GM23248 (cell line): Measurements from ENCODE around the gene KRTAP3-1. TPM values are rescaled to one million over a fixed set of nuclear protein-coding genes. Genes with fewer than 3 reads are reported as not detected.
"Not testable (repeated sequence)": the region's sequence is repeated elsewhere in the genome, so short reads cannot be mapped to it uniquely, and the experiment has no call there.

Experiments used
- DNase-seq: peaks from one replicate; pipeline ENCODE4 v3.0.0-alpha.2; 2015
- H2AFZ ChIP-seq: fragments of 200-600 bp; sonication (generic); 2 replicates; pipeline ENCODE4 v1.6.1; 2016; ENCODE audit warnings: antibody characterized with exemption
- H3F3A ChIP-seq: fragments of 200-600 bp; sonication (generic); 2 replicates; pipeline ENCODE4 v1.6.1; 2016; ENCODE audit warnings: mild to moderate bottlenecking, antibody characterized with exemption, mixed run types; ENCODE audit not compliant: insufficient read depth
- H3K27ac ChIP-seq: fragments of 200-600 bp; sonication (generic); 2 replicates; pipeline ENCODE4 v1.5.1; 2016; ENCODE audit warnings: mild to moderate bottlenecking
- H3K27me3 ChIP-seq: fragments of 200-600 bp; sonication (generic); replicated peaks from 2 replicates; pipeline ENCODE4 v1.6.1; 2016; ENCODE audit warnings: mild to moderate bottlenecking; ENCODE audit not compliant: insufficient read depth
- H3K36me3 ChIP-seq: fragments of 200-600 bp; sonication (generic); 2 replicates; pipeline ENCODE4 v1.6.1; 2016; ENCODE audit warnings: low read depth, mild to moderate bottlenecking
- H3K4me1 ChIP-seq: fragments of 200-600 bp; sonication (generic); 2 replicates; pipeline ENCODE4 v1.6.1; 2016; ENCODE audit warnings: mild to moderate bottlenecking; ENCODE audit not compliant: insufficient read depth
- H3K4me2 ChIP-seq: fragments of 200-600 bp; sonication (generic); one replicate; pipeline ENCODE4 v1.6.1; 2016; ENCODE audit warnings: mild to moderate bottlenecking; ENCODE audit not compliant: unreplicated experiment
- H3K4me3 ChIP-seq: fragments of 200-600 bp; sonication (generic); 2 replicates; pipeline ENCODE4 v1.5.1; 2016; ENCODE audit warnings: mild to moderate bottlenecking
- H3K79me2 ChIP-seq: fragments of 200-600 bp; sonication (generic); 2 replicates; pipeline ENCODE4 v1.6.1; 2016; ENCODE audit warnings: mild to moderate bottlenecking; ENCODE audit not compliant: insufficient read depth
- H3K9ac ChIP-seq: fragments of 200-600 bp; sonication (generic); 2 replicates; pipeline ENCODE4 v1.6.1; 2016; ENCODE audit warnings: mild to moderate bottlenecking
- H3K9me2 ChIP-seq: fragments of 200-600 bp; sonication (generic); 2 replicates; pipeline ENCODE4 v1.6.1; 2016; ENCODE audit warnings: mixed run types, mild to moderate bottlenecking, moderate library complexity; ENCODE audit not compliant: insufficient read depth
- H3K9me3 ChIP-seq: fragments of 200-600 bp; sonication (generic); one replicate; pipeline ENCODE4 v1.6.1; 2017; ENCODE audit warnings: low read depth
- H4K20me1 ChIP-seq: fragments of 200-600 bp; sonication (generic); 2 replicates; pipeline ENCODE4 v1.6.0; 2016; ENCODE audit not compliant: insufficient read depth
- EZH2 ChIP-seq: fragments of 200-600 bp; sonication (generic); IDR thresholded peaks from 2 replicates; pipeline ENCODE4 v1.6.1; 2018; ENCODE audit warnings: antibody characterized with exemption, mild to moderate bottlenecking; ENCODE audit not compliant: insufficient read depth, poor library complexity, severe bottlenecking
- EZH2phosphoT487 ChIP-seq: fragments of 200-600 bp; sonication (generic); IDR thresholded peaks from 2 replicates; pipeline ENCODE4 v1.6.1; 2018; ENCODE audit warnings: antibody characterized with exemption, moderate library complexity, mild to moderate bottlenecking, low read depth; ENCODE audit not compliant: insufficient read depth
- WGBS, 2 experiments: methylation state at CpG; one replicate each; pipeline ENCODE4 v1.1.6; 2015 to 2017; ENCODE audit warnings: low lambda C conversion rate in 2 of 2, low coverage in 1 of 2; ENCODE audit errors: missing lambda C conversion rate in 2 of 2; 5-methylcytosine and 5-hydroxymethylcytosine counted together
- in situ Hi-C: fragments of 300-500 bp; cut with MboI; formaldehyde crosslinking; loops from 2 replicates; pipeline ENCODE4 v1.15.0; 2020
- polyA plus RNA-seq: library from polyadenylated mRNA; unstranded; fragments of >200 nt; fragmentation: Nextera tagmentation; extraction: Ambion mirVana; gene quantifications from 2 replicates; pipeline ENCODE4 v1.2.1, GENCODE V29; 2016
- total RNA-seq: library from RNA; depleted of rRNA; stranded (reverse); fragments of >200 nt; shearing (Covaris generic); gene quantifications from 2 replicates; pipeline ENCODE4 v1.2.3, GENCODE V29; 2014

The KRTAP3-1 gene
- total and polyA plus RNA-seq, 2 experiments from 2014 or later, result not detected

DNA sequence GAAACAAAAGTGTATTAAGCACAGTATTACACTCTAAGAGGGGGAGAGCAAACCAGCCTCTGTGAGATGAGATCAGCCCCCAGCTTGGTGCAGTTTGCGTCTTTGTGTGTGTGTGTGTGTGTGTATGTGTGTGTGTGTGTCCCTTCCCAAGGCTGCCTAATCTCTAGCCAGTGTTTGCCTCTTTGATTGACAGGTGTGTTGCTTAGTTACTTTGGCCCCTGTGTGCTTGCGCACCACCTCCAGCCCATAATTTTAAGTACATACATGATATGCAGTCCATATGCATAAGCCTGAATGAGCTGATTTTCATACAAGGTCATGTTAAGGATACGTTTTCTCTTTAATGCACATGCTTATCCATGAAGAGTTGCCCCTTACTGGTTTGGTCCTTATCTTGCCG is 7.1 kb downstream of the KRTAP3-1 start:
- no peaks in the 10 kb centered on the region for H3K9me2 ChIP-seq
- no peak for DNase-seq
- 83 to 89% methylated on average over 4 of the region's 4 CpGs for WGBS, 2 experiments
- H3K36me3 ChIP-seq, result no peaks in the 10 kb centered on the region
- H3K9me3 ChIP-seq, result no peaks in the 10 kb centered on the region
- TF ChIP-seq EZH2 (no peak), EZH2phosphoT487 (no peak)
- no peaks in the 10 kb centered on the region for H3K79me2 ChIP-seq
- no peak overlapping the region for H2AFZ ChIP-seq
- H3K27ac ChIP-seq, result no peak overlapping the region
- no peaks in the 10 kb centered on the region for H3K27me3 ChIP-seq
- H3K9ac ChIP-seq, result no peak overlapping the region
- in situ Hi-C loops, result no loop called here
- H3K4me3 ChIP-seq, result no peak overlapping the region
- no peaks in the 10 kb centered on the region for H4K20me1 ChIP-seq
- no peaks in the 10 kb centered on the region for H3F3A ChIP-seq
- H3K4me2 ChIP-seq, result no peak overlapping the region
- peaks cover 9% of the 10 kb centered on the region; the same call in 1 of the 2 replicates for H3K4me1 ChIP-seq

GRCh38 chr17:40999563-40999962 is 9.4 kb downstream of the KRTAP3-1 start, which contains the start of gene KRTAP3-2:
TSS of gene KRTAP3-2 (minus strand) at chr17:40999906. CDS start at chr17:40999853, 53 bp downstream.
- H3F3A ChIP-seq, result not testable (repeated sequence)
- 87 to 89% methylated on average over 6 of the region's 6 CpGs for WGBS, 2 experiments

DNA sequence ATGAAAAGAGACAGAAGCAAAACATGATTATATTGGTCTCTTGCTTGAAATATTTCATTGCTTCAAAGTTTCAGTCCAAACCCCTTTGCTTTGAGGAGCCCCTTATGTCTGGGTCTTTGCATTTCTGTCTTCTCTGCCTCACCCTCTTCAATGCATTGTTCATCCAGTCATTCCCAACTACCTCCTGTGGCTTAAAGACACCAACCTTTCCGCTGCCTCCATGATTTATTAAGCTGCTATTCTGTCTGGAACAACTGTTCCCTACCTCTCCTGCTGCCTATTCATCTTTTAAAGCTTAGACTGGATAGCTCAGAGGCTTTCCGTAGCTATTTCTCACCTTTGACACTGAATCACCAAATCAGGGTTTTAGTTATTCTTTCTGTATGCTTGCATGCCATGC is 11.6 kb downstream of the KRTAP3-1 start:
- Histone ChIP-seq H3K27me3 (no peaks in the 10 kb centered on the region), H3K9ac (no peak overlapping the region), H4K20me1 (no peaks in the 10 kb centered on the region), H3K36me3 (no peaks in the 10 kb centered on the region), H3K27ac (no peak overlapping the region), H3K4me1 (no peaks in the 10 kb centered on the region), H3K9me2 (no peaks in the 10 kb centered on the region), H3K4me2 (no peak overlapping the region), H3F3A (no peaks in the 10 kb centered on the region), H3K9me3 (no peaks in the 10 kb centered on the region), H2AFZ (no peak overlapping the region; the same call in 1 of the 2 replicates), H3K79me2 (no peaks in the 10 kb centered on the region), H3K4me3 (no peak overlapping the region)
- no peak for DNase-seq
- in situ Hi-C loops, result no loop called here
- TF ChIP-seq EZH2, result no peak
- no peak for TF ChIP-seq EZH2phosphoT487
- 88 to 91% methylated on average over 2 of the region's 2 CpGs for WGBS, 2 experiments

More at GRCh38 chr17:40999563-40999962, 9.4 kb downstream of the KRTAP3-1 start, which contains the start of gene KRTAP3-2:
- H3K9me3 ChIP-seq, in situ Hi-C loops, H3K79me2 ChIP-seq, H3K27ac ChIP-seq, H3K9me2 ChIP-seq, H3K36me3 ChIP-seq, H3K4me1 ChIP-seq, H3K4me3 ChIP-seq, H4K20me1 ChIP-seq, H2AFZ ChIP-seq, H3K27me3 ChIP-seq, H3K9ac ChIP-seq, DNase-seq, H3K4me2 ChIP-seq: not testable (repeated sequence)

DNA sequence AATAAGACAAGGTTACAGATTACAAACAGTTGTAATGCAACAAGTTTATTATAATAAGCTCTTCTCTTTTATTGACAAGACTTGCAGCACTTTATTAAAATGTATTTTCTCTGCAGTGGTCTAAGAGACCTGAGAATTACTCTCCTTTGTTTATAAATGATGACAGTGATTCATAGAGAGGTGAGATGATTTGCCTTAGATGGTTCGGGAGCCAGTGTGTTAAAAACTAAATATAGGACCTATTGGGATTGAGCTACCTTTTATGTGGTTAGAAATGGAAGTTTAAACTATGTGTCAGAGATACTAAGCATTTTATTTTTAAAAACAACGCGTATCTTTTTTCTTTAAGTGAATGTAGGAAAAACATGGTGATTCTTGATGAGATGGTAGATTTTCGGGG is 12.1 kb downstream of the KRTAP3-1 start:
- DNase-seq, result no peak
- Histone ChIP-seq H3K4me3 (no peak overlapping the region), H3K79me2 (no peaks in the 10 kb centered on the region), H3K36me3 (no peaks in the 10 kb centered on the region), H3K27ac (no peak overlapping the region), H3K27me3 (no peaks in the 10 kb centered on the region), H3K9me2 (no peaks in the 10 kb centered on the region), H3K9ac (no peak overlapping the region), H4K20me1 (no peaks in the 10 kb centered on the region), H3K4me2 (no peak overlapping the region), H3F3A (no peaks in the 10 kb centered on the region), H3K9me3 (no peaks in the 10 kb centered on the region), H2AFZ (no peak overlapping the region), H3K4me1 (no peaks in the 10 kb centered on the region)
- TF ChIP-seq EZH2, result no peak
- TF ChIP-seq EZH2phosphoT487, result no peak
- whole genome bisulfite sequencing, 2 experiments, result 77 to 79% methylated on average over 4 of the region's 4 CpGs
- in situ Hi-C loops, result no loop called here

GRCh38 chr17:40995116-40995515 is 13.8 kb downstream of the KRTAP3-1 start:
- 25 to 28% methylated on average over 1 of the region's 1 CpG for WGBS, 2 experiments
- Histone ChIP-seq H3K9me2 (no peaks in the 10 kb centered on the region), H2AFZ (no peak overlapping the region), H3F3A (no peaks in the 10 kb centered on the region), H3K9me3 (no peaks in the 10 kb centered on the region), H3K4me2 (no peak overlapping the region), H3K27ac (no peak overlapping the region), H3K36me3 (no peaks in the 10 kb centered on the region), H3K27me3 (no peaks in the 10 kb centered on the region), H3K79me2 (no peaks in the 10 kb centered on the region), H3K4me1 (no peaks in the 10 kb centered on the region), H4K20me1 (no peaks in the 10 kb centered on the region), H3K9ac (no peak overlapping the region), H3K4me3 (no peak overlapping the region)
- no peak for DNase-seq
- TF ChIP-seq EZH2, result no peak
- no peak for TF ChIP-seq EZH2phosphoT487
- in situ Hi-C loops, result no loop called here
